Measurements from ENCODE around the gene SPPL3. TPM values are rescaled to one million over a fixed set of nuclear protein-coding genes. Genes with fewer than 3 reads are reported as not detected.

SPPL3 gene
- polyA plus RNA-seq, 1 experiment = 22.1 TPM

DNA sequence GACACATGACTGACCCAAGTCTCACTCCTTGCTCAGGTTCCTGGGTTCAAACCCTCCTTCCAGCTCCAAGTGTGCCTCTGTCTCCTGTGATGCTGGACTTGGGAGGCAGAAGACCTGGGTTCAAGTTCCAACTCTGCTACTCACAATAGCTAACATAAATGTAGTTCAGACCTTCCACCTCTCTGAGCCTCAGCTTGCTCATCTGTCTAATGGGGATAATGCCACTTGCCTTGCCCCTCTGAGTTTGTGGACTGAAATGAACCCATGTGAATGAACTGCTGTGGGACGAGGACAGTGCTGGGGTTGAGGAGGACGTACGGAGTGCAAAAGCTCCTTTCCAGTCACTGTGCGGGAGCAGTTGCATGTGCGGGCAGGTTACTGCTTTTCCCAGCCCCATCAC lies 137.6 kb downstream of the SPPL3 start:
- Histone ChIP-seq H3K27ac (ENCODE audit: low read depth, low read length) (no peak overlapping the region), H3K9me3 (ENCODE audit: control insufficient read depth, insufficient read depth, low read length) (no peaks in the 10 kb centered on the region), H3K27me3 (ENCODE audit: control insufficient read depth, insufficient read depth, low read length) (no peaks in the 10 kb centered on the region), H3K4me3 (ENCODE audit: low read depth, low read length) (no peak overlapping the region)
- POLR2A ChIA-PET = no interaction called here
- TF ChIP-seq, protein P1, sequence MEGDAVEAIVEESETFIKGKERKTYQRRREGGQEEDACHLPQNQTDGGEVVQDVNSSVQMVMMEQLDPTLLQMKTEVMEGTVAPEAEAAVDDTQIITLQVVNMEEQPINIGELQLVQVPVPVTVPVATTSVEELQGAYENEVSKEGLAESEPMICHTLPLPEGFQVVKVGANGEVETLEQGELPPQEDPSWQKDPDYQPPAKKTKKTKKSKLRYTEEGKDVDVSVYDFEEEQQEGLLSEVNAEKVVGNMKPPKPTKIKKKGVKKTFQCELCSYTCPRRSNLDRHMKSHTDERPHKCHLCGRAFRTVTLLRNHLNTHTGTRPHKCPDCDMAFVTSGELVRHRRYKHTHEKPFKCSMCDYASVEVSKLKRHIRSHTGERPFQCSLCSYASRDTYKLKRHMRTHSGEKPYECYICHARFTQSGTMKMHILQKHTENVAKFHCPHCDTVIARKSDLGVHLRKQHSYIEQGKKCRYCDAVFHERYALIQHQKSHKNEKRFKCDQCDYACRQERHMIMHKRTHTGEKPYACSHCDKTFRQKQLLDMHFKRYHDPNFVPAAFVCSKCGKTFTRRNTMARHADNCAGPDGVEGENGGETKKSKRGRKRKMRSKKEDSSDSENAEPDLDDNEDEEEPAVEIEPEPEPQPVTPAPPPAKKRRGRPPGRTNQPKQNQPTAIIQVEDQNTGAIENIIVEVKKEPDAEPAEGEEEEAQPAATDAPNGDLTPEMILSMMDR (IDR thresholded peaks at IDR 0.05; ENCODE audit: low read depth, low read length) = no peak
- CTCF ChIA-PET = no interaction called here
- DNase-seq (ENCODE audit: low read depth, low spot score) = no peak

GRCh38 chr12:120764816-120765215 lies 139.3 kb downstream of the SPPL3 start:
- TF ChIP-seq, protein P1 (IDR thresholded peaks at IDR 0.05; ENCODE audit: low read depth, low read length) = no peak
- CTCF ChIA-PET = interaction anchor here (0.6 to 1.2 kb wide), 2 partner anchors 14 to 118 kb away, joined by 3 to 4 read pairs; no protein-coding TSS in a partner anchor
- Histone ChIP-seq H3K9me3 (ENCODE audit: control insufficient read depth, insufficient read depth, low read length) (no peaks in the 10 kb centered on the region), H3K4me3 (ENCODE audit: low read depth, low read length) (no peak overlapping the region), H3K27ac (ENCODE audit: low read depth, low read length) (no peak overlapping the region), H3K27me3 (ENCODE audit: control insufficient read depth, insufficient read depth, low read length) (no peaks in the 10 kb centered on the region)
- DNase-seq (ENCODE audit: low read depth, low spot score) = no peak
- POLR2A ChIA-PET = no interaction called here

- Histone ChIP-seq H3K9me3 (ENCODE audit: control insufficient read depth, insufficient read depth, low read length) (no peaks in the 10 kb centered on the region), H3K27me3 (ENCODE audit: control insufficient read depth, insufficient read depth, low read length) (no peaks in the 10 kb centered on the region), H3K4me3 (ENCODE audit: low read depth, low read length) (no peak overlapping the region), H3K27ac (ENCODE audit: low read depth, low read length) (no peak overlapping the region)
- ChIA-PET CTCF (no interaction called here), POLR2A (no interaction called here)
- TF ChIP-seq, protein P1 (IDR thresholded peaks at IDR 0.05; ENCODE audit: low read depth, low read length) = no peak
- DNase-seq (ENCODE audit: low read depth, low spot score) = no peak
Observed at GRCh38 chr12:120763250-120763649, 140.9 kb downstream of the SPPL3 start.

- CTCF ChIA-PET = no interaction called here
- Histone ChIP-seq H3K27me3 (ENCODE audit: control insufficient read depth, insufficient read depth, low read length) (no peaks in the 10 kb centered on the region), H3K27ac (ENCODE audit: low read depth, low read length) (no peak overlapping the region), H3K4me3 (ENCODE audit: low read depth, low read length) (no peak overlapping the region), H3K9me3 (ENCODE audit: control insufficient read depth, insufficient read depth, low read length) (no peaks in the 10 kb centered on the region)
- POLR2A ChIA-PET = no interaction called here
- DNase-seq (ENCODE audit: low read depth, low spot score) = no peak
- TF ChIP-seq, protein P1 (IDR thresholded peaks at IDR 0.05; ENCODE audit: low read depth, low read length) = no peak
Observed at GRCh38 chr12:120762086-120762485, 142.1 kb downstream of the SPPL3 start.

DNA sequence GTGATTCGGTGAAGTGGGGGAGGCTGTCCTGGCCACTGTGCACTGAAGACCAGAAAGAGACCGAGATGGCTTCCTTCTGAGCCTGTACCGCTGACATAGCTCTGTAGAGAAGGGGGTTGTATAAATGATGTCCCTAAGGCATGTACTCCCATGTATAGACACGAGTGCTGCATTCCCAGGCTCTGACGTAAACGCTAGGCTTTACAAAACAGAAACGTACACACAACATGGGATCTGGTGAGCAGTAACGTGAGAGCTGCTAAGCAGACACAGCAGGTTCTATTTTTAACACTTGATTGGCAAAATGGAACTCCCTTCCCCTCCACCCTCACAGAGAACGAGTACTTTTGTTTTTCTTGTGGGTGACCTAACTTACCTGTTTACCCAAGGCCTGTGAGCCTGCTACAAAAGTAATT lies 142.6 kb downstream of the SPPL3 start:
- ChIA-PET CTCF (no interaction called here), POLR2A (no interaction called here)
- Histone ChIP-seq H3K27ac (ENCODE audit: low read depth, low read length) (no peak overlapping the region), H3K27me3 (ENCODE audit: control insufficient read depth, insufficient read depth, low read length) (no peaks in the 10 kb centered on the region), H3K4me3 (ENCODE audit: low read depth, low read length) (no peak overlapping the region), H3K9me3 (ENCODE audit: control insufficient read depth, insufficient read depth, low read length) (no peaks in the 10 kb centered on the region)
- TF ChIP-seq, protein P1 (IDR thresholded peaks at IDR 0.05; ENCODE audit: low read depth, low read length) = no peak
- no peak for DNase-seq (ENCODE audit: low read depth, low spot score)
